Activated CD4-positive, alpha-beta T cell treated with anti-CD3 and anti-CD28 coated beads, Interleukin-2, amount 50 U/mL, for 16 hours (primary cell): ENCODE results near the gene PIEZO2.
A peak's percentile ranks its signal among the peaks of the same experiment; 100 is the strongest.

ENCODE experiments used
- DNase-seq: peaks from one replicate; pipeline ENCODE4 v3.0.0-alpha.2; 2020

The PIEZO2 gene

DNA sequence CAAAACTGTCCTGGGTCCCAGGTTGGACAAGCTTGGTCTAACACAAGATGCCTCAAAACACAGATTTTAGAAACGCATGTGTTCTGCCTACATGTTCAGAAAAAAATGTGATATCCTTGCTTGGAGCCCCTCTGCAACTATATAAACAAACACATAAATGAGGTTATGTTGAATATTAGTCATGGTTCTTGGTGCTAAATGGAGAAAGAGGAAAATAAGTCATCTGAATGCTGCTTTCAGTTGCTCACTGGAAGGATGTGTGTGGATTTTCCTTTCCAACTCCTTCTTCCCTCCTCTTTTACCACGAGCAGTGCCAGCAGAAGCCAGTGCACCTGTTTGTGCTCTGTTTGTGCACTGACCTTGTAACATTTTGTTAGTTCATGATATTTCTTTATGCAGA, 85.3 kb downstream of the PIEZO2 start:
- DNase-seq = no peak

DNA sequence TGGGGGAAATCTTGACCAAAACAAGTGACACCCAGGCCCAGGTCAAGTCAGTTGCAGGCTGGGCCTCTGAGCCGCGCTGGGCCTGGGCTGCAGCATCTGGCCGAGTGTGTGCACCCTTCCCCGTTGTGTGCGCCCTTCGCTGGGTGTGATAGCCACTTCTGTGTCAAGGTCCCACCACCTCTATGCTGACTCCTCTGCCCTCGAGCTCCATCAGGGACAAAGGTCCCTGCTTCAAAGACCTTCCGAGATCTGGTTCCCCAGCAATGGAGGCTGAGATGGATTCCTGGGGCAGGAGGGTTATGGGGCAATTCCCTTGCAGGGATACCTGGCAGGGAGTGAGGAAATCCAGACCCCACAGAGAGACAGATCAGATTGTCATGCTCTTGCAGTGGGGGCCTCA, 93.6 kb downstream of the PIEZO2 start:
- no peak for DNase-seq

DNA sequence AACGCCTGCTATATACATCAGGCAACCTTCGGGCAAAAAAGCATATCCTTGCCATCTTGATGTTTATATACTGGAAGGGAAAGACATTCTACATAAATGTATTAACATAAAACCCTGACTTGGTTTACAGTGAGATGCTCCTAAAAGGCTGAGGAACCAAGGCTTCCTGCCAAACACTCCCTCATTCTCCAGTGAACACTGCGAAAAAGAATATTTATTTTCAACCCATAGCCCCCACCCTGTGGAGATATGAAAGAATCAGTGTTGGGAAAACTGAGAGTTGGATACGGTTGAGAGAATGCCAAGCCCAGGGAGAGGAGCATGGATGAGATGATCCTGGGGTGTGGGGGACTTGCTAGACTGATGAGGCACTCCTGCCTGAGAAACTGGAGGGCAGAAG, 94.9 kb downstream of the PIEZO2 start:
- DNase-seq = no peak

DNA sequence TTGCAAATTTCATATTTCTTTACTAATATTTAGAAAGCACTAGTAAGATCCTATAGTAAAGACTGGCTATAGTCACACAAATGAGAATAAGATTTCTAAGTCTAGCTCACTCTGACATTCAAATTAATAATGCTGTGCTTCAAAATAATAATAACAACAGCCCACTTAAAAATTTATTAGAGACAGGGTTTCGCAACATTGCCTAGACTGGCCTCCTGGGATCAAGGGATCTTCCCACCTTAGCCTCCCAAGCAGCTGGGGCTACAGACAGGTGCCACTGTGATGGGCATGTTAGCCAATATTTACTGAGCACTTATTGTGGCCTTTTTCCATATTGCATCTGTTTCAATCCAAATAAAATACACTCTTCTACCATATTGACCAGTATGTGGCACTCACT, 96.1 kb downstream of the PIEZO2 start:
- DNase-seq = no peak

DNA sequence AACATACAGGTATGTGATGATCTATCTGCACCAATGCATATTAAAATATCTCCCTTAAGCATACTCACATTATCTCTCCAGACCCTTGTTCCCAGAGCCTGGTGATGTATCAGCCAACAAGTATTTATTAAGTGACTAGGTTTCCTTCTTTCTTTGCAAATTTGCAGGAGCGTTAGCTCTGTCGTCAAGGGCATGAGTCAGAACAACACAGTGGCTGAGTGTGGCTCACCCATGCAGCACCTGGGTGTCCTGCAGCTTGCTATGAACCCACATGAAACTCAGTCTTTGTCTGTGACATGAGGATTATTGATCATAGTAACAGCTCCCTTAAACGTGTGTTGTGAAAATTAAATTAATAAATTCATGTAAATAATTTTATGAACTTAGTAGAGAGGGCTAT, 96.6 kb downstream of the PIEZO2 start:
- no peak for DNase-seq

DNA sequence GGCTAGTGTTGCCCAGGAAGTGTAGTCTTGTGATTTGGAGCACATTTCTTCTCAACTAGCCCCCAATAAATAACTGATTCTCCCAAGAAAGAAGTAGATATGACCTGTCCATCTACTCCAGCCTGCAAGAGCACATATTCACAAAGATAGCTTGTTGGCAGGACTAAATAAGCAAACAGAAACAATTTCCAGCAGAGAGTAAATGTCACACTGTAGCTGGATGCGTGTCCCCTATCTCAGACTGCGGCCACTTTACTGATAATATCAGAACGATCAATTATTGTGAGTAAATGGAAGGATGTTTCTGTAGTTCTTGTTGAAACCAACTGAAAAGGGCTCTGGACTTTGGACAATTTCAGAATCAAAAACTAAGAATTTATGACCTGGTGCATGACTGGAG, 97.9 kb downstream of the PIEZO2 start:
- DNase-seq = no peak

DNA sequence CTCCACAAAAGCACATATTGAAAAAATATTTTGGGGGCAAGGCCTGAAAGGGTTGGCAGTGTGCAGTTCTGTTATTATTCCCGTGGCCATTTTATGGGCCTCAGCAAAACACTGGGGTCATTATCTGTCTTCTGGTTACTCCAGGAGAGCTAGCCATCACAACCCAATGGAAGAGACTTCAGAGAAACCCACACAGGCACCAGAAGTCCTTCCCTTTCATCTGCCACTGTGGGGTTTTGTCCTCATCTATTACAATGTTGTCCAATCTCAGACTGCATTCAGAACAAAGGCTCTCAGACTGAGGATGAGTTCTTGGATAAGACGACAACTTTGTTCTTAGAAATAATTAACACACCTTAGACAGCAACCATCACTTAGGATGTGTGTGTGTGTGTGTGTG, 98.4 kb downstream of the PIEZO2 start:
- DNase-seq = no peak

DNA sequence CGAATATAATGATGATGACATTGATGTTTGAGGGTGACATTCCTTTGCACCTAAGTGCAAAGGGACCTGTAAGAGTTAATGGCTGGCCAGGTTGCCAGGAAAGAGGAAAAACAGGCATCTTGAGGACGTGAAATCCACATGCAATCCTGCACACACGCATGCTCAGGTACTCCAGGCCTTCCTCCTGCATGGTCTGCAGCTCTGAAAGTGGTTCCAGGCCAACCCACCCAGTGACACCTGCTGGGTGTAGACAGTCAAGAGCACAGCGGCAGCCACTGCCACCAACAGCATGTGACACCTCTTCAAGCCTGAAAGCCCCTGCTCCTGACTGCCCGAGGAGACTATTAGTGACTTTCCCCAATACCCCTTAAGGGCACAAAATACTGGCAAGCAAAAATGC, 101.6 kb downstream of the PIEZO2 start:
- no peak for DNase-seq

DNA sequence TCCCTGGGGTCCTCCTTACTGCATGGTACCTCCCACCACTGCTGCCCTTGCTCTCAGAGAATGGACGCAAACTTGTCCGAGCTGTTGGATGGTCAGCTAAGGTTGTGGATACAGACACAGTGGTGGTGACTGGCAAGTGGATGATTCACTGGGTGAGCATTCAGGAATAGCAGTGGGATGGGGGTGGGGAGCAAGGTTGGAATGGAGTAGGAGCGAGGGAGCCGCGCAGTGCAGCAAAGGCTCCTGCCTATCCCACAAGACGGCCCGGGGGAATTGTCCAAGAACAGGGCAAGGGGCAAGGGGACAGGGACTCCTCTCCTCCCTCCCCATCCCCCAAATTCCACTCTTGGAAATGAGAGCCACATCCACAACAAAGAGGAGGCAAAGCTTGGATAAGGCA, 102.2 kb downstream of the PIEZO2 start:
- DNase-seq = no peak

DNA sequence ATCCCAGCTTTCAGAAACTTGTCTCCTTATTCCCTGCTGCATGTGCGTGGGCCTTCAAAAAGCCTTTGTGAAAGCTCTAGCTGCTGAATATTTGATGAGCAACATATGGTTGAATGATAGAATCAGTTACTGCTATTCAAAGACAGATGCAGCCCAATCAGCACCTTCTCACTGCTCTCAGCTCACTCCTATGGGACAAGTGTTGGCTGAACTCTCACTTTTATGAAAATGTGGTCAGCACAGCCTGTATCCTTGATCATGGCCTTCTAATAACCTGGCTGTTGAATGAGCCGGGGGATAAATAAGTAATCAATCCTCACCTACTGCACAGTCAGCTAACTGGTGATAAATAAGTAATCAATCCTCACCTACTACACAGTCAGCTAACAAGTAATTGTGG, 103.2 kb downstream of the PIEZO2 start:
- DNase-seq = no peak

DNA sequence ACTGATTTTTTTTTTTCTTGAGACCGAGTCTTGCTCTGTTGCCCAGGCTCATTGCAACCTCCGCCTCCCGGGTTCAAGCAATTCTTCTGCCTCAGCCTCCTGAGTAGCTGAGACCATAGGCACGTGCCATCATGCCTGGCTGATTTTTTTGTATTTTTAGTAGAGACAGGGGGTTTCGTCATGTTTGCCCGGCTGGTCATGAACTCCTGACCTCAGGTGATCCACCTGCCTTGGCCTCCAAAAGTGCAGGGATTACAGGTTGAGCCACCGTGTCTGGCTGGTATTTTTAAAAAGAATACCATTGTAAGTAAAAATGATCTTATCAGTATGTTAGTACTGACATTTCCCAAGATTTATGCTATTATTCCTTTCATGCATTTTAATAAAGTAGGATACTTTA, 105.7 kb downstream of the PIEZO2 start:
- no peak for DNase-seq

DNA sequence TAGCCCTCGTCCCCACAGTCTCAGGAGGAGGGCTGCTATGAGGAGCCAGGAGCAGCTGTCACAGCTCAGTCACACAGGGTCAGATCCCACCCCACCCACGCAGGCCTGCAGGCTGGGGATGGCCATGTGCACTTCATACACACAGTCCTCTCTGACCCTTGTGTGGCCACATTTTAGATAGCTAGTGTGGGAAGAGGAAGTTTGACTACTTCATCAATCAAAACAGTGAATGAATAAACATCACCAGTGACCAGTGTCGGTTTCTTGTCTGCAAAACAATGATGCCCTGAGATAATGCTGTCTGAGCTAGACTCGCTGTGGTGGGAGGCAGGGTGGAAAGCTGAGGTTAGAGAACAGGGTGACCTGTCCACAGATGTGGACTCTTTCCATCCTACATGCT, 107.1 kb downstream of the PIEZO2 start:
- DNase-seq = no peak

DNA sequence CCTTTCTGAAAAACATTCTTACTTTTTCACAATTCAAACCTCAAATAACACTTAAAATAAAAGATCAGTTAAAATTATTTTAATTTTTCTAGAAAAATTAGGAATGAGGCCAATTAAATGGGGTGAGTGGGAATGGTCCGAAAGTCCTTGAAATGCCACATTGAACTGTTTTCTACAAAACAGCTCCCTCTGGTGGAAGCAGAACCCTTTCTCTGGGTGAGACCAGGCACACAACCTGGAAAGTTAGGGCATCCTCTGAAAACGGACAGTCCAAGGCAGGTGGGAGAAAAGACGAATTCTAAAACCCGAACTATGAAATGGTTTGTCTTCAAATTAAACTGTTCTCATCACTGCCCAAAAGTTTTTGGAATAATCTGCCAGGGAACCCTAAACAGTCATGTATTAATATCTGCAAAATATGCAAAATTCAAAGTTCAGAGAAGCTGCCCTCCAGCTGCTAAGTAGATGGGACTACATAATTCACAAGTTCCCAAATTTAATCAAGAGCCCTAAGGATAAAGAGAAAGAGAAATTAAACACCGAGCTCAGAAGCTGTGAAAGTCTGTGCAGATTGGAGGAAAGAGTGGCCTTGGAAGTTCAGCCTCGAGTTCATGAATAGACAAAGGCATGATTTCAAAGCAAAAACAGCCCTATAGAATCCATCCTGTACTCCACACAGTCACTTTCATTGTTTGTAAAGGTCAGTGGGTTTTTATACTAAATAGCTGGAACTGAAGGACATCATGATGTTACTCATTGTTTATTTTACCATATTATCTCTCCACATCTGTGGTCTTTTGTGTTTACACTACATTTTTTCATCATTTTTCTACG, 108.3 kb downstream of the PIEZO2 start:
- peak; percentile 36 for DNase-seq

DNA sequence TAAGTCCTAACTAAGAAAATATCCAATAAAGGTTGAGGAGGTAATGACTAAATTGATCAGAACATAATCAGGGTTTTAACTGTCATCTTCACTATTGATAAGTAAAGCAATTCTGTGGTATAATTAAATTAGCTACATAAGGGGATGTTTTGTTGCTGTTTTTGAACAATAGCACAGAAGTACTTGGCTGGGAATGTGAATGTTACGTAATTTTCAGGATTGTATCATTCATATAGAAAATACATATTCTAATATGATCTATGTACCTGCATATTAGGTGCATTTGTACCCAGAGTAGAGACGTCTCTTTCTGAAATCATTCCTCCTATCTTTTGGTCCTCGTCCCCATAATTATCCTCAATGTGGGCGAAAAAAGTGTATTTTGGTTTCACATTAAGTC, 109.0 kb downstream of the PIEZO2 start:
- DNase-seq = no peak

DNA sequence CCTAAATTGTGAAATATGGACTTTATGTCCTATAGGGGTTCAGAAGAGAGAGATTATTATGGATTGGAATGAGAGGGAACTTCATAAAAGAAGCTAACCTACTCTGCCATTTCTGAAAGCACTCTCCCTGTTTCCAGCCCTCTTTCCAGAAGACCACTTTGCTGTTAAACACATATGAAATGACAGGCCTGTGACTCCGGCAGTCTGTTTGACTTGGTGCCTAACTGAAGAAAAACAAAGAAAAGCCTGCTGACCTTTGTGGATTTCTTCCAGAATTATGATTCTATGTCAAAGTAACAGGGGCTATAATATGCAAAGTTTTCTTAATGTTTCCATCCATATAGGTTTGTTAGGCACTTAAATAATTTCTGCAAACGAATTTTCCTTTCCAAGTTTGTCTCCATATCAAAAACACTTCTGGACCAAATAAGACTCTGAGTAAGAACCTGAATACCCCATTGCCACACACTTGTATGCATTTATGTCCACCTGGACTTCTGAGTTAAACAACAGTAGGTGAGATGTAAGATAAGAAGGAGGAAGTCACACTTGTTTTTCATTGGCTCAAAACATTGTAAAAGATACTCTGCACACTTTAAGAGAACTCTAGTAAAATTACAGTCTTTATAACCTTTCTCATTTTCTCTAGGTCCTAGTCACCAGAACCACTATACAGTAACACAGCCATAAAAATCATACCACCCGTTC, 111.7 kb downstream of the PIEZO2 start:
- no peak for DNase-seq

DNA sequence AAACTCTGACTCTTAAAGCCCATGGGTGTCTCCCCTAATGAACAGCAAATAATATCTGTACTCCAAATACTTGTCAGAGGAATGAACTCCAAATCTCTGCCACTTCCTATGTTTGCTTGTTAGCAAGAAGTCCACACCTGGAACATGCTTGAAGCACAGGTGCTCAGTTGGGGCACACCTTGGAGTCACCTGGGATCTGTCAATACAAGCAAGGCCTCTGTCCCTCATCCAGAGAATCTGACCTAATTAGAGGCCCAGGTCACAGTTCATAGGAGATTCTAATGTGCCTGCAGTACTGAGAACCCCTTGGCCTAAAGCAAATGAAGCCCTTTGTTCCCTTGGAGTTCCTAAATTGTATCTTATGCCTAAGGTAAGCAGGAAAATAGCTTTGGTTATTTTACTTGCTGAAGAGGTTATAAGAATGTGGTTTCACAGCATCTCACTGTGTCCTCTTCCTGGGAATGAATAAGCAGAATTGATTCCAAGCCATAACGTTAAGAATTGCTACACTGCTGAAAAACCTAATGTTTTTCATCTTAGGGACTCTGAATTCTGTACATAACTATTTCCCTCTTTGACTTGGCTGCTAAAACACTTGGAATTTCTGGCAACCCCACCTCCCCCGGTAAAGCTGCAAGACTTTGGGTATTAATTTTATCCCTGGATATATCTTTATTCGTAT, 113.4 kb downstream of the PIEZO2 start:
- DNase-seq = no peak

DNA sequence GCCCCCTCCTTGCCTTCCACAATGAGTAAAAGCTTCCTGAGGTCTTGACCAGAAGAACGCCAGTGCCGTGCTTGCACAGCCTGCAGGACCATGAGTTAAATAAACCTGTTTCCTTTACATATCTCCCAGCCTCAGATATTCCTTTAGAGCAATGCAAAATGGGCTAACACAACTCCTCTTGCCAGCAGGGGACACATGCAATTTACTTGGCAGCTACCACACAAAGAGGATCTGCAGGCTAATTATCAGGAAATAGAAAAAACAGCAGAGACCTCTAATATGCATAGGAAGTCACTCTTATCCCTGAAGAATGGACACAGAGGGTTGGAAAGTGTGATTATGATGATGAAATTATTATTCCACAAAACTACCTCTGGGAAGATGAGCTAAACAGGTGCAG, 114.0 kb downstream of the PIEZO2 start:
- no peak for DNase-seq

DNA sequence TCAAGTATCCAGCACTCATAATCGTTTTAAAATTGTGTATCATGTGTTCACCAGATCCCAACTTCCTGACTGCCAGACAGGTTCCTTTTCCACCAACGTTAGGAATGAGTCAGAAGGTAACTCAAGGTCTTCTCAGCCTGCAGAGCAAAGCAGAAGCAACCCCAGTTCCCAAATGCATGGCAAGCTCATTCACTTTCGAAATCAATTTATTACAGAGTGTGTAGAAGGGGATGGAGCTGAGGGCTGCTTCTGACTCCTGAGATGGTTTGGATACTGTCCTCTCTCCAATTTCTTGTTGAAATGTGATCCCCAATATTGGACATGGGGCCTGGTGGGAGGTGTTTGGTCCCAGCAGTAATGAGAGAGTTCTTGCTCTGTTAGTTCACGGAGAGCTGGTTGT, 114.5 kb downstream of the PIEZO2 start:
- DNase-seq = no peak

DNA sequence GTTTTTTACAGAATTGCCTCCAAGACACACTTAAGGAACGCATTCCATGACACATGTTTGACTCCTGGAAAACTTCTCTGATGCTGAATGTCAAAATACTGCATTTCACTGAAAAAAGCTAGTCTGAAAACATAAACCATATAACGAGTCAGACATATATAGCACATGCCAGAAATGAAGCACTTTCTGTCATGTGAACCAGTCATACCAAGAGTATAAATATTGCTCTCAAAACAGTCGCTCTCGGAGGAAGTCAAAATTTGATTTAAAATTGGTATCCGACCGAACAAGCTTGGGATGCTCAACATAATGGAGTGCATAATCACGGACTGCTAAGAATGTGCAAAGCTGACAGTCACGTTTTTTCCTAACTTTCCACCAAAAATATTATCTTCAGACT, 115.9 kb downstream of the PIEZO2 start:
- no peak for DNase-seq

DNA sequence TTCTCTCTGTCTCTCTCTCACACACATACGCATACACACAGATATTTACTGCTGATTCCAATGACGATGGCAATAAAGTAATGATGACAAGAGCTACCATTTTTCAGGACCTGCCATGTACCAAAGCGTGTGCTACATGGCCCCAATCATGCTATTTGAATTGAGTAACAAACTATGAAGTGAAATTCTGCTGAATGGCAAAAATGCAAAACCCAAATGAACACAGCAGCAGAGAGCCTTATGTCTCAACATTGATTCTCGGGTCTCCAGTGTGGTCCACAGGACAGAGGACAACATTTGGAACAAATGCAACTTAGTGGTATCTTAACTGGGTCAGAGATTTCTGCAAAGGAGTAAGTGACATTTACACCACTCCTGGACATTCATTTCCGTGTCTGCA, 117.4 kb downstream of the PIEZO2 start:
- no peak for DNase-seq

DNA sequence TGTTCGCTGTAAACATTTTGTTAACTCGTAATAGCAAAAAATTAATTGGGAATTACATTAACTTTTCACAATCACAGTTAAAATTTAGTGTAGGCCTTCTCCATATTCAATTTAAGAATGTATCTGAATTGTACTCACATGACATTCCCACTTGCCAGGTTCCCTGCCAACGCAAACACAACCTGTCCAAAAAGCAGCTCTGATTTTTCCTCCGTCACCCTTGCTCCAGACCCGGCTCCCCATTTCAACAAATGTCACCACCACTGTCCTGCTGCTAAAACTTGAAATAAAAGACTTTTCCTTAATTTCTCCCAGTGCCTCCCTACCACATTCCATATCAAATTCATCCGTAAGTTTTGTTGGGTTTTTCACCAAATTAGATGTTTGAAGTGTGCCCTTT, 120.3 kb downstream of the PIEZO2 start:
- DNase-seq = no peak

DNA sequence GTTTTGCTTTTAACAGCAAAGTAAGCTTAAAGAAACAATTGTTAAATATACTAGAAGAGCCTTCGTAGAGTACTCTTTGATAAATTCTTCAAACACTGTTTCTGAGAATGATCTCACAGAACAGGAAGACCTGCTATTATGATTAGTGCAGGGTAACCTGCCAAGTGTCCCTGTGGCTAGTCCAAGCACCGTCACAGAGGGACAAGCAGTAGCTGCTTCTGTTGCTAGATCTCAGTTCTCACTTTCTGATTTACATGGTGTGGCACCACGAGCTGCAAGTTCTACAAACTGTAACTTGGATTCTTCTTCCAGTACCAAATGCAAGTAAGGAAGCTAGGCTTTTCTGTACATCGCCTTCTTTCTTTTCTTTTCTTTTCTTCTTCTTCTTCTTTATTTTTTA, 121.5 kb downstream of the PIEZO2 start:
- DNase-seq = no peak

DNA sequence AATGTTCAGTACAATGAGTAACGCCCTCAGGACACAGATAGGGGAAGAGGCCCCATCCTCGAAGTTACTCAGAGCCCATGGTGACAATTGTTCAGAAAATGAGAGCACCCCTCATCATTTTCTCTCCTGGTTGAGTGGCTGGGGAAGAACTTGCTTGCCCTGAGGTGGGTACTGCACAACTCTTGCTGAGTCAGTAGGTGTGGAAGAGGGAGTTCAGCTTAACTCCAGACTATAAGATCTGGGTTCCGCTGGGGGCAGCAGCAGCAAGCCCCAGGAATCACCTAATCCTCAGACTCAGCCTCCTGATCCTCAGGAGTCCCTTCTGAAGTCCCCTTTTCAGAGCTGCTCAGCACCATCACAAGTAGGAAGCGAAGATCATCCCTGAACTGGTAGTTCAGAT, 123.7 kb downstream of the PIEZO2 start:
- DNase-seq = no peak
